Ovary (tissue), 3 donors: ENCODE results near the gene EHBP1.

Experiments
- POLR2A ChIP-seq: fragments of 450-650 bp; IDR thresholded peaks from one replicate; pipeline ENCODE4 v1.6.1; 2017; ENCODE audit warnings: antibody characterized with exemption, mild to moderate bottlenecking, moderate library complexity
- TF ChIP-seq, protein P1 (sequence below), 3 donors: fragments of 450-650 bp in 2 of 3; fragments of 200-600 bp in 1 of 3; IDR thresholded peaks; one replicate each; pipeline versions ENCODE4 v1.5.1 to v1.8.0; 2016 to 2022; ENCODE audit warnings: antibody characterized with exemption in 3 of 3, mild to moderate bottlenecking in 1 of 3
- donor health status: DM: no; HTN: no; CAD: no.

DNA sequence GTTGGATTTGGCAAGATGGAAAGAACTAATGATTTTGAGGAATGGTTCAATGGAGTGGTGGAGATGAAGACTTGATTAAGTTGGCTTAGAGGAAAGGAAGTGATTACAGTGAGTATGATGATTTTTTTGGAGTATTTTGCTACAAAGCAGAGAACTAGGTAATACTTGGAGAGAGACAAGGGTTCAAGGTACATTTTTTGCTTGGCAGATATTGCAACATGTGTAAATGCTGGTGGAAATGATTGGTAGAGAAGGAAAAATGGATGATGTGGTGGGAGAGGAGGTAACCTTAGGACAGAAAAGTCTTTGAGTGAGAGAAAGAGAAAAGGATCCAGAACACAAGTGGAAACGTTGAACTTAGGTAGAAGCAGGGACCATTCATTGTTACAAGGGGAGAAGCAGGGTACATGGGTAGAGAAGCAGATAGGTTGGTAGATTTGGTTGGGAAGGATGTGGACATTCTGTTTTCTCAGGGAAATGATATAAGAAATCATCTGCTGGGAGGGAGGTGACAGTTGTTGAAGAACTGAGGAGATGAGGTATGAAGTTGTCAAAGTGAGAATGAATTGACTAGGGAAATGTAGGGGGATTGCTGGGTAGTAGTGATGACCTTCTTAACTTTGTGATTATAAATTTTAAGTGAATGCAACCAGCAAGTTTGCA is 6.5 kb downstream of the EHBP1 start:
- TF ChIP-seq, protein P1, sequence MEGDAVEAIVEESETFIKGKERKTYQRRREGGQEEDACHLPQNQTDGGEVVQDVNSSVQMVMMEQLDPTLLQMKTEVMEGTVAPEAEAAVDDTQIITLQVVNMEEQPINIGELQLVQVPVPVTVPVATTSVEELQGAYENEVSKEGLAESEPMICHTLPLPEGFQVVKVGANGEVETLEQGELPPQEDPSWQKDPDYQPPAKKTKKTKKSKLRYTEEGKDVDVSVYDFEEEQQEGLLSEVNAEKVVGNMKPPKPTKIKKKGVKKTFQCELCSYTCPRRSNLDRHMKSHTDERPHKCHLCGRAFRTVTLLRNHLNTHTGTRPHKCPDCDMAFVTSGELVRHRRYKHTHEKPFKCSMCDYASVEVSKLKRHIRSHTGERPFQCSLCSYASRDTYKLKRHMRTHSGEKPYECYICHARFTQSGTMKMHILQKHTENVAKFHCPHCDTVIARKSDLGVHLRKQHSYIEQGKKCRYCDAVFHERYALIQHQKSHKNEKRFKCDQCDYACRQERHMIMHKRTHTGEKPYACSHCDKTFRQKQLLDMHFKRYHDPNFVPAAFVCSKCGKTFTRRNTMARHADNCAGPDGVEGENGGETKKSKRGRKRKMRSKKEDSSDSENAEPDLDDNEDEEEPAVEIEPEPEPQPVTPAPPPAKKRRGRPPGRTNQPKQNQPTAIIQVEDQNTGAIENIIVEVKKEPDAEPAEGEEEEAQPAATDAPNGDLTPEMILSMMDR (IDR thresholded peaks at IDR 0.05) = no peak
- TF ChIP-seq POLR2A = no peak
